Neural progenitor cell (in vitro differentiated cells): ENCODE results near the gene PDE6A.

Experiments
- EZH2 ChIP-seq: fragments of 200-600 bp; sonication (generic); IDR thresholded peaks from 2 replicates; pipeline ENCODE4 v1.6.1; 2017; ENCODE audit warnings: antibody characterized with exemption, mild to moderate bottlenecking, moderate library complexity
- EZH2phosphoT487 ChIP-seq: fragments of 200-600 bp; sonication (generic); IDR thresholded peaks from 2 replicates; pipeline ENCODE4 v1.6.1; 2017; ENCODE audit warnings: antibody characterized with exemption

DNA sequence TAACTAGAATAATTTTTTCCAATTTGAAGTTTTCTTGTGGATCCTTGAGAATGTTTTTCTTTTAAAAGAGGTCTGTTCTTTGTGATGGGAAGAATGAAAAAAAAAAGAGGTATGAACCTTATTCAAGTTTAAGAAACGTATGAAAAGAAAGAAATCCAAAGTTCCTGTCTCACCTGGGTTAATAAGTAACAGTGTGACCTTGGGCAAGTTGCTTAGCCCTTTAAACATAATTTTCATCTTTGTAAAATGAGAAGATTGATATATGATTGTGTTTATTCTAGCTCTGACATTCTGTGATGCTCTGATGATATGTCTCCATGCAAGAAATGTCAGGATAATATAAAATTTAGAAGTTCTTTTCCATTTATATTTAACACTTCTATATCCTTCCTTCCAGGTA is 35.3 kb upstream of the PDE6A start:
- TF ChIP-seq EZH2phosphoT487: no peak
- no peak for TF ChIP-seq EZH2
